Ascending aorta (tissue), 2 donors: Measurements from ENCODE around the gene MAGEF1. TPM values are rescaled to one million over a fixed set of nuclear protein-coding genes. Genes with fewer than 3 reads are reported as not detected.
A peak's percentile ranks its signal among the peaks of the same experiment; 100 is the strongest.

ENCODE experiments used
- DNase-seq, 2 donors: peaks; one replicate each; pipeline ENCODE4 v3.0.0-alpha.2; 2019; ENCODE audit warnings: low spot score in 2 of 2
- H3K27ac ChIP-seq, 2 donors: fragments of 200-600 bp; sonication (generic); one replicate each; pipeline ENCODE4 v1.5.1; 2016 to 2017; ENCODE audit warnings: mild to moderate bottlenecking in 1 of 2
- H3K27me3 ChIP-seq: fragments of 200-600 bp; sonication (generic); one replicate; pipeline ENCODE4 v1.5.1; 2017
- H3K36me3 ChIP-seq, 2 donors: fragments of 200-600 bp; sonication (generic); one replicate each; pipeline ENCODE4 v1.5.1; 2016
- H3K4me1 ChIP-seq, 2 donors: fragments of 200-600 bp; sonication (generic); one replicate each; pipeline ENCODE4 v1.5.1; 2016 to 2017; ENCODE audit warnings: mild to moderate bottlenecking in 1 of 2
- H3K4me3 ChIP-seq, 2 donors: fragments of 200-600 bp; sonication (generic); one replicate each; pipeline ENCODE4 v1.5.1; 2016 to 2017; ENCODE audit warnings: mild to moderate bottlenecking in 1 of 2
- H3K9me3 ChIP-seq, 2 donors: fragments of 200-600 bp; sonication (generic); one replicate each; pipeline ENCODE4 v1.5.1; 2016
- intact Hi-C: fragments of 100-400 bp; cut with DNase I; formaldehyde crosslinking; loops from one replicate; pipeline ENCODE4 v1.15.1; 2023
- total RNA-seq: library from RNA; depleted of rRNA; stranded (reverse); fragments of >200 nt; gene quantifications from one replicate; pipeline ENCODE4 v1.1.0, GENCODE V29; 2016
- TF ChIP-seq, protein P1 (sequence below), 3 experiments: fragments of 200-600 bp in 2 of 3; fragments of 450-650 bp in 1 of 3; sonication (generic) in 2 of 3; IDR thresholded peaks; one replicate each; pipeline ENCODE4 v1.5.1; 2016 to 2019; ENCODE audit warnings: antibody characterized with exemption in 3 of 3, mild to moderate bottlenecking in 1 of 3, moderate library complexity in 1 of 3

Gene MAGEF1
- total RNA-seq, 1 donor from 2014 or later, result 5.2 TPM

DNA sequence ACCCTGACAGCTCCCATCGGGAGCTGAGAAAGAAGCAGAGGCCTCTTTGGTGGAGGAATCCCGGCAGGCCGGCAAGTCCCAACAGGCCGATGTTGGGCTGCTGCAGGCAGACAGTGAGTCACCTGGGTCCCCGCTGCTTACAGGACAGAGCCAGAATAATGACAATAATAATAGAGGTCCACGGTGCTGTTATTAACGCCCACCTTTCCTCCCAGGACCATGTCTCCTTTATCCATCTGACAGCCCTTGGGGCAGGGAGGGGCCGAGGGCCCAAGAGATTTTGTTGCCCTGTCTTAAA, 29.3 kb upstream of the MAGEF1 start:
- TF ChIP-seq, protein P1, sequence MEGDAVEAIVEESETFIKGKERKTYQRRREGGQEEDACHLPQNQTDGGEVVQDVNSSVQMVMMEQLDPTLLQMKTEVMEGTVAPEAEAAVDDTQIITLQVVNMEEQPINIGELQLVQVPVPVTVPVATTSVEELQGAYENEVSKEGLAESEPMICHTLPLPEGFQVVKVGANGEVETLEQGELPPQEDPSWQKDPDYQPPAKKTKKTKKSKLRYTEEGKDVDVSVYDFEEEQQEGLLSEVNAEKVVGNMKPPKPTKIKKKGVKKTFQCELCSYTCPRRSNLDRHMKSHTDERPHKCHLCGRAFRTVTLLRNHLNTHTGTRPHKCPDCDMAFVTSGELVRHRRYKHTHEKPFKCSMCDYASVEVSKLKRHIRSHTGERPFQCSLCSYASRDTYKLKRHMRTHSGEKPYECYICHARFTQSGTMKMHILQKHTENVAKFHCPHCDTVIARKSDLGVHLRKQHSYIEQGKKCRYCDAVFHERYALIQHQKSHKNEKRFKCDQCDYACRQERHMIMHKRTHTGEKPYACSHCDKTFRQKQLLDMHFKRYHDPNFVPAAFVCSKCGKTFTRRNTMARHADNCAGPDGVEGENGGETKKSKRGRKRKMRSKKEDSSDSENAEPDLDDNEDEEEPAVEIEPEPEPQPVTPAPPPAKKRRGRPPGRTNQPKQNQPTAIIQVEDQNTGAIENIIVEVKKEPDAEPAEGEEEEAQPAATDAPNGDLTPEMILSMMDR (IDR thresholded peaks at IDR 0.05), result no peak
- peak in 1 of 2 donors; percentile 42 for DNase-seq
- no peak overlapping the region for H3K4me3 ChIP-seq

DNA sequence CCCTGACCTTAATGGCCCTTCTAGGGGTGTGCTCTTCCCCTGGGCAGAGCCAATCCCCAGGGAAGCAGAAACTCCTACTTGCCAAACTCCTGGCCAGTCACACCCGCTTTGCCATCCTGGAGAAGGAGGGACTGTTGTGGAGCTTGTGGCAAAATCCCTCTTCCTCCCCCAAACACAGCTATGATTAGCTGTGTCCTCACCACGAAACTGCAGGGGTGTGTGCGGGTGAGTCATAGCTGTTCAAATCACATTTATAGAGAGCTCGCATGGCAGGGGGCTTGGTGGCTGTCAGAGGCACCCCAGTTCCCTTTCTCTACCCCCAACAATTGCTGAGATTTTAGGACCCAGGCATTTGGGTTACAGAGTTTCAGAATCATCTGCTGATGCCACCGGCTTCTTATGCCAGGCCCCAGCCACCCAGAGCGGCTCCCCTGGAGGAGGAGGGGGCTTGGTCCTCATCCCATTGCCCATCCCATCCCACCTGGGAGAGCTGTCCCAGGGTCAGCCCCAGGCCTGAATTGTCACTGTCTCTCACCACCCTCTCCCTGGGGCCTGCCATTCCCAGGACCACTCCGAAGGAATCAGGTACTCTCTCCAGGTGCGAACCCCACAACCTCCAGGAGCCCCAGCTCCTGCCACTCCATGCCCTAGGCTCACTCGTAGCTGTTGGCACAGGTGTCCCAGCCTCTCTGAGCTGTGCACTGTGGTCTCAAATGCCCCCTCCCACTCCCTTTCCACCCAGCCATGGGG, 28.8 kb upstream of the MAGEF1 start:
- no peaks in the 10 kb centered on the region for H3K9me3 ChIP-seq
- H3K36me3 ChIP-seq, result no peaks in the 10 kb centered on the region
- DNase-seq, result peak in 1 of 2 donors; percentile 50
- no peak overlapping the region for H3K4me3 ChIP-seq
- no peaks in the 10 kb centered on the region for H3K4me1 ChIP-seq
- no peaks in the 10 kb centered on the region for H3K27me3 ChIP-seq
- TF ChIP-seq, protein P1 (IDR thresholded peaks at IDR 0.05), result no peak
- no peak overlapping the region for H3K27ac ChIP-seq
- intact Hi-C loops, result no loop called here

More for the DNA sequence above, 29.3 kb upstream of the MAGEF1 start:
- no peaks in the 10 kb centered on the region for H3K36me3 ChIP-seq
- no peaks in the 10 kb centered on the region for H3K4me1 ChIP-seq
- no peaks in the 10 kb centered on the region for H3K27me3 ChIP-seq
- no peaks in the 10 kb centered on the region for H3K9me3 ChIP-seq
- no peak overlapping the region for H3K27ac ChIP-seq
- intact Hi-C loops, result no loop called here

DNA sequence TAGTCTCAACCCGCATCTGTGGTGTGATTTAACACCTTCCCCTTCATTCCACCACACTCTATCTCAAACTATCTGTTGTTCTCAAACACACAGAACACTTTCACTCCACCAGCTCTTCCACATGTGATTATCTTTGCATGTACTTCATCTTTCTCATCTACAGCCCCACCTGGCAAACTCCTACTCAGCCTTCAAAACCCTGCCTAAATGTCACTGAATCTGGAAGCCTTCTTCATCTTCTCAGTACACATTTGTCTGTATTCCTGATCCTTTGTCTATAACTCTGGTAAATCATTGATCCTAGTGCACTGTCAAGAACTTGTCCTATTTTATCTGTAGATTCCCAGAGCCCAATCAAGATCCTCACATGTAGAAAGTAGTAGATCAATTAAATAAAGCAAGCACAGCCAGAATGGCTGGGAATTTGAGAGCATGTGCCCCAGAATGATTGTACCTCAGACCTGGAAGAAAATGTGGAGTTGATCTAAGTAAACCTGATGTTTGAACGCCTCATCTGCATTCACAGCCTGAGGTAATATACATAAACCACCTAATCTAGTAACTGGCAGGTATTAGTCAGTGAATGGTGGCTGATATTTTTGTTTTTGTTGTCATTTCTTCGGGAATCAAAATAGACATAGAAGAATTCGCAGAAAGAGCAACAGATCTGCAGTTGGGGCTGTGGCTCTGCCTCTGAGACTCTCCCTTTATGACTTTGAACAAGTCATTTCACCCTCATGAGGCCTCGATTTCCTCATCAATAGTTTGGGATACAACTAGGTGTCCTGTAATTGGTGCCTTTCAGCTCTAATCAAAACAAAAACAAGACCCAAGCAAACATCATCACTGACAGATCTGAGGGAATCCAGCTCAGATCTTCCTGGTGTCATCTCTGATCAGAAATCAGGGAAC, 28.0 kb upstream of the MAGEF1 start:
- H3K27ac ChIP-seq, result no peak overlapping the region
- DNase-seq, result no peak
- TF ChIP-seq, protein P1 (IDR thresholded peaks at IDR 0.05), result no peak
- no peak overlapping the region for H3K4me3 ChIP-seq
- H3K9me3 ChIP-seq, result no peaks in the 10 kb centered on the region
- H3K27me3 ChIP-seq, result no peaks in the 10 kb centered on the region
- intact Hi-C loops, result no loop called here
- no peaks in the 10 kb centered on the region for H3K4me1 ChIP-seq
- no peaks in the 10 kb centered on the region for H3K36me3 ChIP-seq

DNA sequence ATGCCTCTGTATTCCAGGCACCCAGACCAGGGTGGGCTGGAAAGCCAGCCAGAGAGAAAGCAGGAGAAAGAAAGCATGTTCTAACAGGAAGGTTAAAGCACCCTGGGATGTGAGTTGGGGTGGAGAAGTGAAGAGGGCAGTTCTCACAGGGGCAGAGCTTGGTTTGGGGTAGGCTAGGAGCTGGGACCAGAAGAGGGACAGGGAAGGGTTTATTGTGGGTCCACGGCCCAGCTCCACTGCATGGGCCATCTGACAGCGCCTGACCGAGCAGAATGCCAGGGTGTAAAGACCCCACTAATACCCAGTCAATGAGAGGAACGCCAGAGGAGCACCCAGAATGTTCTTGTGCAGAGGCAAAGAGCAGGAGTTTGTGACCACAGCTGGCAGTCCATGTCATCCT, 27.1 kb upstream of the MAGEF1 start:
- H3K36me3 ChIP-seq, result no peaks in the 10 kb centered on the region
- TF ChIP-seq, protein P1 (IDR thresholded peaks at IDR 0.05), result no peak
- DNase-seq, result peak in 1 of 2 donors; percentile 54

DNA sequence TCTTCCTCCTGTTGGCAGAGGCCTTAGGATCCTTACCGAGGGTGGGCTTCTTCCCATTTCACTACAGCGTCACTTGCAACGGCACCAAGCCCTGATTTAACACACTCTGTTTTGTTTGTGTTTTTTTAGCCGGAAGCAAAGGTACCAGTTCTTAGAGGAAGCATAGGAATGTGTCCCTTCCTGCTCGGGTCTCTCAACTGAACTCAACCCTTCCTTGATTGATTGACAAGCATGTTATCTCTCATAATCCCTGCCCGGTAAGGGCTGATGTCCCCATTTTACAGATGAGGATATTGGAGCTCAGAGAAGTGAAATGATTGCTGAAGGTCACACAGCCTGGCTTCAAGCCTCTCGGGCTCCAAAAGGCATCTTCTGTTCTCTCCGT, 26.6 kb upstream of the MAGEF1 start:
- no peaks in the 10 kb centered on the region for H3K4me1 ChIP-seq
- no peaks in the 10 kb centered on the region for H3K27me3 ChIP-seq
- no peak overlapping the region for H3K4me3 ChIP-seq
- no peak overlapping the region for H3K27ac ChIP-seq
- TF ChIP-seq, protein P1 (IDR thresholded peaks at IDR 0.05), result no peak
- no peaks in the 10 kb centered on the region for H3K9me3 ChIP-seq
- intact Hi-C loops, result no loop called here
- peak in 1 of 2 donors; percentile 5 for DNase-seq
- no peaks in the 10 kb centered on the region for H3K36me3 ChIP-seq

More for the DNA sequence above, 27.1 kb upstream of the MAGEF1 start:
- no peaks in the 10 kb centered on the region for H3K4me1 ChIP-seq
- no peaks in the 10 kb centered on the region for H3K27me3 ChIP-seq
- intact Hi-C loops, result no loop called here
- H3K9me3 ChIP-seq, result no peaks in the 10 kb centered on the region
- H3K27ac ChIP-seq, result no peak overlapping the region
- H3K4me3 ChIP-seq, result no peak overlapping the region
